HAP-1 (cell line): ENCODE results near the gene SOWAHA.

ENCODE experiments used
- DNase-seq, 2 experiments: peaks; one replicate each; pipeline ENCODE4 v3.0.0-alpha.2; 2016 to 2020; ENCODE audit warnings: low spot score in 2 of 2
- H3K27me3 ChIP-seq: fragments of 250-450 bp; sonication (Bioruptor Pico); 2 replicates; pipeline ENCODE4 v1.5.1; 2020; ENCODE audit warnings: low read depth, mild to moderate bottlenecking, moderate library complexity
- H3K36me3 ChIP-seq: fragments of 250-450 bp; sonication (Bioruptor Pico); replicated peaks from 2 replicates; pipeline ENCODE4 v1.5.1; 2020; ENCODE audit warnings: mild to moderate bottlenecking
- H3K4me1 ChIP-seq: fragments of 250-450 bp; sonication (Bioruptor Pico); 2 replicates; pipeline ENCODE4 v1.5.1; 2020; ENCODE audit warnings: mild to moderate bottlenecking
- H3K4me3 ChIP-seq: fragments of 250-450 bp; sonication (Bioruptor Pico); 2 replicates; pipeline ENCODE4 v1.5.1; 2020; ENCODE audit warnings: mild to moderate bottlenecking, moderate library complexity
- H3K9me3 ChIP-seq: fragments of 250-450 bp; sonication (Bioruptor Pico); 2 replicates; pipeline ENCODE4 v1.5.1; 2020; ENCODE audit warnings: mild to moderate bottlenecking, moderate library complexity
- in situ Hi-C: fragments of 300-500 bp; cut with MboI; formaldehyde crosslinking; loops from 3 replicates; pipeline ENCODE4 v1.14.3; 2020; ENCODE audit warnings: low sequenced_read_pairs, inconsistent platforms, mixed read lengths

The SOWAHA gene

GRCh38 chr5:132812781-132813598 is at the start of gene SOWAHA:
Gene SOWAHA, plus strand, starts transcription at chr5:132813302. Its CDS starts 320 bp downstream, at chr5:132813622.
- peak; percentile 19 to 76 for DNase-seq
- Histone ChIP-seq H3K27me3 (no peaks in the 10 kb centered on the region), H3K4me3 (peak within 1 kb of the TSS; percentile 38)

GRCh38 chr5:132764051-132764450 is 49.1 kb upstream of the SOWAHA start:
- no peak overlapping the region for H3K4me3 ChIP-seq
- no peaks in the 10 kb centered on the region for H3K4me1 ChIP-seq
- peaks cover 55% of the 10 kb centered on the region for H3K36me3 ChIP-seq
- no peaks in the 10 kb centered on the region; the same call in 1 of the 2 replicates for H3K9me3 ChIP-seq
- no peaks in the 10 kb centered on the region for H3K27me3 ChIP-seq
- in situ Hi-C loops = no loop called here
- DNase-seq = no peak

More at GRCh38 chr5:132812781-132813598, at the start of gene SOWAHA:
- in situ Hi-C loops = no loop called here
- no peaks in the 10 kb centered on the region for H3K9me3 ChIP-seq
- H3K36me3 ChIP-seq = no peaks in the 10 kb centered on the region
- peaks cover 7% of the 10 kb centered on the region for H3K4me1 ChIP-seq

- H3K9me3 ChIP-seq = no peaks in the 10 kb centered on the region; the same call in 1 of the 2 replicates
- in situ Hi-C loops = no loop called here
- H3K27me3 ChIP-seq = no peaks in the 10 kb centered on the region
- no peak overlapping the region for H3K4me3 ChIP-seq
- peaks cover 48% of the 10 kb centered on the region for H3K36me3 ChIP-seq
- no peaks in the 10 kb centered on the region for H3K4me1 ChIP-seq
- no peak for DNase-seq
Measured at GRCh38 chr5:132764671-132765238, 48.3 kb upstream of the SOWAHA start.

- no peaks in the 10 kb centered on the region for H3K4me1 ChIP-seq
- H3K9me3 ChIP-seq = no peaks in the 10 kb centered on the region; the same call in 1 of the 2 replicates
- H3K4me3 ChIP-seq = no peak overlapping the region
- in situ Hi-C loops = no loop called here
- H3K27me3 ChIP-seq = no peaks in the 10 kb centered on the region
- no peak for DNase-seq
- H3K36me3 ChIP-seq = peaks cover 46% of the 10 kb centered on the region
Measured at GRCh38 chr5:132765311-132766019, 47.6 kb upstream of the SOWAHA start.

GRCh38 chr5:132766020-132766805 is 46.9 kb upstream of the SOWAHA start:
- H3K4me1 ChIP-seq = no peaks in the 10 kb centered on the region
- no peaks in the 10 kb centered on the region for H3K27me3 ChIP-seq
- no peak for DNase-seq
- no peaks in the 10 kb centered on the region; the same call in 1 of the 2 replicates for H3K9me3 ChIP-seq
- in situ Hi-C loops = no loop called here
- no peak overlapping the region for H3K4me3 ChIP-seq
- H3K36me3 ChIP-seq = peaks cover 39% of the 10 kb centered on the region

DNA sequence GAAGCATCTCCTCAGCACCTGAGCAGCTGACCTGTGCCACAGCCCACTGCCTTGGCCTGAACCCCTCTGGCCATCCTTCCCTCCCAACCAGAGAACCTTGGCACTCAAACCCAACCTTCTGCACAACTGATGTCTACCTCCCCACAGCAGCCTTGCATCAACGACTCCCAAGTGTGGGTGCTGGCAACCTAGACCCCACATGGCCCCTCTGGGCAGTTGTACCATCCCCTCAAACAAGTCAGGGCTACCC is 46.4 kb upstream of the SOWAHA start:
- Histone ChIP-seq H3K36me3 (peaks cover 34% of the 10 kb centered on the region), H3K27me3 (no peaks in the 10 kb centered on the region), H3K4me1 (no peaks in the 10 kb centered on the region), H3K9me3 (no peaks in the 10 kb centered on the region; the same call in 1 of the 2 replicates), H3K4me3 (no peak overlapping the region)
- in situ Hi-C loops = no loop called here
- no peak for DNase-seq

- Histone ChIP-seq H3K4me3 (no peak overlapping the region), H3K36me3 (peaks cover 30% of the 10 kb centered on the region), H3K9me3 (no peaks in the 10 kb centered on the region; the same call in 1 of the 2 replicates), H3K4me1 (no peaks in the 10 kb centered on the region), H3K27me3 (no peaks in the 10 kb centered on the region)
- no peak for DNase-seq
- in situ Hi-C loops = no loop called here
Measured at GRCh38 chr5:132767150-132767549, 46.0 kb upstream of the SOWAHA start.

GRCh38 chr5:132768485-132768868 is 44.6 kb upstream of the SOWAHA start:
- DNase-seq = no peak
- Histone ChIP-seq H3K4me3 (no peak overlapping the region), H3K27me3 (no peaks in the 10 kb centered on the region), H3K9me3 (no peaks in the 10 kb centered on the region), H3K4me1 (no peaks in the 10 kb centered on the region), H3K36me3 (peaks cover 20% of the 10 kb centered on the region)
- in situ Hi-C loops = no loop called here

- in situ Hi-C loops = no loop called here
- H3K4me1 ChIP-seq = peaks cover 6% of the 10 kb centered on the region
- no peaks in the 10 kb centered on the region for H3K27me3 ChIP-seq
- H3K36me3 ChIP-seq = peaks cover under 1% of the 10 kb centered on the region; the same call in 1 of the 2 replicates
- H3K4me3 ChIP-seq = no peak overlapping the region
- no peak for DNase-seq
- H3K9me3 ChIP-seq = no peaks in the 10 kb centered on the region
Measured at GRCh38 chr5:132770476-132771159, 42.5 kb upstream of the SOWAHA start.

GRCh38 chr5:132771503-132771998 is 41.6 kb upstream of the SOWAHA start:
- Histone ChIP-seq H3K36me3 (no peaks in the 10 kb centered on the region), H3K4me1 (peaks cover 6% of the 10 kb centered on the region), H3K27me3 (no peaks in the 10 kb centered on the region), H3K9me3 (no peaks in the 10 kb centered on the region), H3K4me3 (no peak overlapping the region)
- in situ Hi-C loops = no loop called here
- DNase-seq = peak in 1 of 2 experiments; percentile 34

GRCh38 chr5:132772291-132773070 is 40.6 kb upstream of the SOWAHA start:
- no peak overlapping the region for H3K4me3 ChIP-seq
- in situ Hi-C loops = no loop called here

DNA sequence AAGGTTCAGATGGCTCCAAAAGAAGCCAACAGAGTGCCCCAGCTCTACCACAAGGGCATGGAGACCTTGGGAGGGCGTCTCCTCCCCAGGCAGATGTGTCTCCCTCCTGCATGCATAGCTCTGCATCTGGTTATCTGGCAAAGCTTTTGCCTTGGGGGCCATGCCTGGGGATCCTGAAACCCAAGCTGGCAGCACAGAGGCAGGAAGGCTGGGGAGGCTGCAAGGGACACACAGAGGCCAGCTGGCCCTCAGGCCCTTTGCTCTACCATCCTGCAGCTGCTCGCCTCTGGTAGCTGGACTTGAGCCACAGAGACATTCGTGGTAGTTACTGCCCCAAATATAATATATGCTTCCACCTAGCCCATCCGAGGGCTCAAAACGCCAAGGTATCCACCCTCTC is 40.0 kb upstream of the SOWAHA start:
- no peaks in the 10 kb centered on the region for H3K27me3 ChIP-seq
- in situ Hi-C loops = no loop called here
- no peak overlapping the region for H3K4me3 ChIP-seq

More at GRCh38 chr5:132772291-132773070, 40.6 kb upstream of the SOWAHA start:
- no peaks in the 10 kb centered on the region for H3K9me3 ChIP-seq
- no peaks in the 10 kb centered on the region for H3K27me3 ChIP-seq
- DNase-seq = no peak
- peaks cover 6% of the 10 kb centered on the region for H3K4me1 ChIP-seq
- H3K36me3 ChIP-seq = no peaks in the 10 kb centered on the region

More for the DNA sequence above, 40.0 kb upstream of the SOWAHA start:
- H3K9me3 ChIP-seq = no peaks in the 10 kb centered on the region
- no peaks in the 10 kb centered on the region for H3K36me3 ChIP-seq
- H3K4me1 ChIP-seq = peaks cover 6% of the 10 kb centered on the region
- no peak for DNase-seq
